Activated CD8-positive, alpha-beta memory T cell treated with anti-CD3 and anti-CD28 coated beads, Interleukin-2, amount 50 U/mL, for 4 hours (primary cell): ENCODE results near the gene BBOX1.
"Not testable (repeated sequence)": the region's sequence is repeated elsewhere in the genome, so short reads cannot be mapped to it uniquely, and the experiment has no call there.

Experiments
- DNase-seq: peaks from one replicate; pipeline ENCODE4 v3.0.0-alpha.2; 2020

BBOX1 gene

DNA sequence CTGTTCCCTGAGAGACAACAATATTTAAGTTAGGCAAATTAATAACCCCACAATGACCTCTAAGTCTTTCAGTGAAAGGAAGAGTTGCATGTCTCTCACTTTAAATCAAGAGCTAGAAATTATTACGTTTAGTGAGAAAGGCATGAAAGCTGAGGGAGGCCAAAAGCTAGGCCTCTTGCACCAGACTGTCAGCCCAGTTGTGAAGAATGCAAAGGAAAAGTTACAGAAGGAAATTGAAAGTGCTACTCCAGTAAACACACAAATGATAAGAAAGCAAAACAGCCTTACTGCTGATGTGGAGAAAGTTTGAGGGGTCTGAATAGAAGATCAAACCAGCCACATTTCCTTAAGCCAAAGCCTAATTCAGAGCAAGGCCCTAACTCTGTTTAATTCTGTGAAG lies 45.0 kb downstream of the BBOX1 start:
- no peak for DNase-seq

GRCh38 chr11:27087432-27087831 lies 46.8 kb downstream of the BBOX1 start:
- DNase-seq, result no peak

- no peak for DNase-seq
Observed at GRCh38 chr11:27088353-27088752, 47.7 kb downstream of the BBOX1 start.

GRCh38 chr11:27089746-27090145 lies 49.1 kb downstream of the BBOX1 start:
- no peak for DNase-seq

GRCh38 chr11:27090357-27090948 lies 49.8 kb downstream of the BBOX1 start:
- not testable (repeated sequence) for DNase-seq

DNA sequence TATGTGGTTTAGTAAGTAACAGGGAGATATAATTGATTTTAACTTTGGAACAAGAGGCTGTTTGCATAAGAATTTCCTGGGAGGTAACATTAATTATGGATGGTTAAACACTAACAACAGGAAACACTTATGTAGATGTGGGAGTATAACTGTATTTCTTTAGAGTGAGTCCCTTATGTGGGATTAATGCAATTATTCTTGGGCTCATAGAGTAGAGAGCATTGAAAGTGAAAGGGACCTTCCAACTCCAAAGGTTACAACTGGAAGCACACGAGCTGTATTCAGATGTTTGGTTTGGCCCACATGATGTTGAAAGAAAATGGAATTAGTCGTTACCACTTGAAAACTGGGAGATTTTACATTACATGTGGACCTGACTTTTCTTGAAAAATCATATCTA lies 53.5 kb downstream of the BBOX1 start:
- DNase-seq, result no peak

- no peak for DNase-seq
Observed at GRCh38 chr11:27095059-27095458, 54.4 kb downstream of the BBOX1 start.

DNA sequence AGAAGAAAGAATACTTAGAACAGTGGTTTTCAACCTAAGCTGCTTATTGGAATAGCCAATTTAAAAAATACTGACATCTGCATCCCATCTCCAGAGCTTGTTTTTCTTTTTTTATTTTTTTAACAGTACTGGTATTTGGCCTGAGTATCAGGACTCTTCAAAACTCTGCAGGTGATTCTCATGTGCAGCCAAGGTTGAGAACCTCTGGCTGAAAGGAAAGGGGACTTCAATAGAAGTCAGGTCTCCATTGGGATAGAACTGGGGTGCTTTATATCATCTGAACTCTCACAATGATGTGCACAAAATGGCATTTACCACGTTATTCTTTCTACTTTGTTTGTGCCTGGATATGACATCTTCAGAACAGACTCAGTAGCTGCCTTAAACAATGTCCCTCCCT lies 55.3 kb downstream of the BBOX1 start:
- no peak for DNase-seq

GRCh38 chr11:27097551-27097950 lies 56.9 kb downstream of the BBOX1 start:
- DNase-seq, result no peak

- no peak for DNase-seq
Observed at GRCh38 chr11:27100534-27100933, 59.9 kb downstream of the BBOX1 start.

DNA sequence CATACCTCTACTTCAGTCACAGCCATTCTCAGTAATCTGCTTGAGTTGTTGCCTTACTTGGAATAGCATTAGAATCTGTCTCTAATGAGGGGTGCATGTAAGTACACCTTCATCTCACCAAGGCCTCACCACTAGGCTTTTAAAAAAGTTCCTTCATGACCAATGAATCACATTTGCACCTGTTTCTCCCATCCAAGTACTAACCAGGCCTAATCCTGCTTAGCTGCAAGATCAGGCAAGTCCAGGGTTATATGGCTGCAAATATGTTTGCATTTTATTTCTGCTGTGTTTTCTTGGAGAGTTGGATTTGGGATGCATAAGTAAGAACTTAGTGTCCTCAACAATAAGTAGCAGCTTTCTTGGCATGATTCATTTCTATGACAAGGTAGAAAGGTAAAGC lies 66.9 kb downstream of the BBOX1 start:
- no peak for DNase-seq

DNA sequence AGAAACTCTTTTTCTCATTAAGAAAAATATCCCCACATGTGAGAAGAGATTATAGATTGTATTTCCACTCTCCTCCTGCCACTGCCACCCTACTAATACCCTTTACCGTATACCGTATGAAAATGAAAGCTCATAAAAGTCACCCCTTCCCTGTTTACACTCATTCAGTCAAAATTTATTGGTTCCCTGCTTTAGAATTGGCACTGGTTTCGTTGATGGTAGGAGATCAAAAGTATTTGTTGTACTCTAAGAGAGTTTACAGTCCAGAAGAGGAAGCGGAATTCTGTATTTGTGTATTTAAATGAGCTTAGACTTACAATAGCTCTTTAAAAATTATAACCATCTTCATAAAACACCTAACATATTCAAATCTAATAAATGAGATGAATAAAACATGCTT lies 68.2 kb downstream of the BBOX1 start:
- DNase-seq, result no peak

- DNase-seq, result no peak
Observed at GRCh38 chr11:27111896-27112295, 71.3 kb downstream of the BBOX1 start.

GRCh38 chr11:27112946-27113345 lies 72.3 kb downstream of the BBOX1 start:
- DNase-seq, result no peak

DNA sequence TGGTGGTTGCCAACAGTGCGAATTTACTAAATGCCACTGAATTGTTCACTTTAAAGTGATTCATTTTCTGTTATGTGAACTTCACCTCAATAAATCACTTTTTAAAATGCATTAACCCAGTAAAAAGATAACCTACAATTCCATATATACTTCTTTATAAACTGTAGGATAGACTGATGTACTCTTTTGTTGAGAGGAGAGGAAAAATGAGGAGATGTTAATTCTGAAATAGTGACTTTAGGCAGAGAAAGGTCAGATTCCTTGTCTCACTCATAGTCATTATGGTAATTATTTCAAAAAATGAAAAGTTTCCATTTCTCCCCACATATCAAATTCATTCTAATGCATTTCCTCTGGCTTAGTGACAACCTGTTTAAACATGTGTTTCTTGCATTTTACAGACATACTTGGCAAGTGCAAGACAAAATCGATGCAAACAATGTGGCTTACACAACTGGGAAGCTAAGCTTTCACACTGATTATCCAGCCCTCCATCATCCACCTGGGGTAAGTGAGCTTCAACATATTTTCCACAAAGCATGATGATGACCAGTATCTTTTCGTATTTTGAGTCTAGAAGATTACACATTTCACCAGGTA lies 74.5 kb downstream of the BBOX1 start:
- DNase-seq, result no peak

- no peak for DNase-seq
Observed at GRCh38 chr11:27116684-27117083, 76.1 kb downstream of the BBOX1 start.

- DNase-seq, result no peak
Observed at GRCh38 chr11:27118371-27118770, 77.8 kb downstream of the BBOX1 start.

GRCh38 chr11:27118949-27119348 lies 78.3 kb downstream of the BBOX1 start:
- DNase-seq, result no peak

GRCh38 chr11:27119396-27119795 lies 78.8 kb downstream of the BBOX1 start:
- no peak for DNase-seq

DNA sequence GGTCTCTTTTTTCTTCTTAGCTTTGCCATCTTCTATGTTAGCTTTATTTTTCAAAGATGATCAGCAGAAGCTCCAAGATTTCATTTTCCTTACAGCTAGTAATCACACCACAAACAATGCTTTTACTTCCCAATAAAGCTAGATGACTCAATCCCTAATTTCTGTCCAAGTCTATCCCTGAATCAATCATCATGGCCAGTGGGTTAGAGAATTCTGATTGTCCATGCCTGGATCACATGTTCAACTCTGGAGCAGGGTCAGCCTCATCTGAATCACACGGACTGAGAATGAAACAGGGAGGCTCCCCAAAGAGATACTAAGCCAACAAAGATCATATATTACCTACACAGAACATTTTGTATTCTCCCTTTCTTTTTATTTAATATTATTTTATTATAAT lies 79.6 kb downstream of the BBOX1 start:
- DNase-seq, result no peak

DNA sequence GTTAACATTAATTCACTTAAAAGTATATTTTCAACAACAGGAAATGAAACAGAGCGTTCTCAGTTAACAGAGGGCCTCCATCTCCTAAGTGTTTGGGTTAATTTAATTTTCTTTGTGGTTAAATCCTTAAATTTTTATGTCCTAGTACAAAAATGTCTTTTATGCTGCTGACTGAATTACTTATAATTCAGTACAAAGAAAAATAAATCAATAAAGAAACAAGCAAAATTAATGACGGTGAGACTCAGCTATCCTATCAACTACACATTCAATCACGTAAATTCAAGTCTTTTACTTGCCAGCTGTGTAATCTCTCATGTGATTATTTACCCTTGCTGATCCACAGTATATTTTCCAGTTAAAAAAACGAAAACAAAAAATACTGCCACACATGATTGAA lies 81.4 kb downstream of the BBOX1 start:
- DNase-seq, result no peak

GRCh38 chr11:27124514-27125264 lies 84.1 kb downstream of the BBOX1 start:
- DNase-seq, result no peak

- DNase-seq, result no peak
Observed at GRCh38 chr11:27129686-27130085, 89.1 kb downstream of the BBOX1 start.

- no peak for DNase-seq
Observed at GRCh38 chr11:27130806-27131205, 90.2 kb downstream of the BBOX1 start.

GRCh38 chr11:27135924-27136329 lies 95.3 kb downstream of the BBOX1 start:
- DNase-seq, result not testable (repeated sequence)
